Peyer's patch (tissue), 4 donors: ENCODE measurements around the gene CELF4.

Experiments
- CTCF ChIP-seq, 6 experiments: fragments of 450-650 bp in 4 of 6; fragments of 200-600 bp in 2 of 6; sonication (generic) in 1 of 6; IDR thresholded peaks; one replicate each; pipeline ENCODE4 v1.5.1; 2017 to 2019; ENCODE audit warnings: antibody characterized with exemption in 6 of 6, mild to moderate bottlenecking in 3 of 6, moderate library complexity in 1 of 6
- POLR2A ChIP-seq, 2 donors: fragments of 450-650 bp; IDR thresholded peaks; one replicate each; pipeline ENCODE4 v1.5.1; 2017; ENCODE audit warnings: antibody characterized with exemption in 2 of 2, mild to moderate bottlenecking in 2 of 2, moderate library complexity in 2 of 2

- no peak for TF ChIP-seq CTCF (IDR thresholded peaks at IDR 0.05)
- no peak for TF ChIP-seq POLR2A (IDR thresholded peaks at IDR 0.05)
These were observed 294.9 kb downstream of the CELF4 start for GRCh38 chr18:37270666-37271052.
